ENCODE results near the gene EFNA5.
"Not testable (repeated sequence)": the region's sequence is repeated elsewhere in the genome, so short reads cannot be mapped to it uniquely, and the experiment has no call there.

EFNA5 gene

GRCh38 chr5:107517185-107518033, 153.3 kb downstream of the EFNA5 start:
- no peak for DNase-seq (ENCODE audit: low spot score)

GRCh38 chr5:107516452-107517184, 154.1 kb downstream of the EFNA5 start:
- DNase-seq (ENCODE audit: low spot score), result no peak

- DNase-seq (ENCODE audit: low spot score), result no peak
These were observed 155.1 kb downstream of the EFNA5 start for GRCh38 chr5:107515521-107516080.

- no peak for DNase-seq (ENCODE audit: low spot score)
These were observed 156.4 kb downstream of the EFNA5 start for GRCh38 chr5:107514305-107514704.

- no peak for DNase-seq (ENCODE audit: low spot score)
These were observed 157.2 kb downstream of the EFNA5 start for GRCh38 chr5:107513337-107514085.

- peak; percentile 62 for DNase-seq (ENCODE audit: low spot score)
These were observed 158.7 kb downstream of the EFNA5 start for GRCh38 chr5:107512029-107512428.

GRCh38 chr5:107510125-107510524, 160.6 kb downstream of the EFNA5 start:
- DNase-seq (ENCODE audit: low spot score), result no peak

GRCh38 chr5:107508097-107508496, 162.6 kb downstream of the EFNA5 start:
- no peak for DNase-seq (ENCODE audit: low spot score)

GRCh38 chr5:107505763-107506534, 164.8 kb downstream of the EFNA5 start:
- DNase-seq (ENCODE audit: low spot score), result no peak

- DNase-seq (ENCODE audit: low spot score), result no peak
These were observed 166.3 kb downstream of the EFNA5 start for GRCh38 chr5:107504424-107504823.

GRCh38 chr5:107502676-107503060, 168.1 kb downstream of the EFNA5 start:
- no peak for DNase-seq (ENCODE audit: low spot score)

GRCh38 chr5:107501965-107502675, 168.6 kb downstream of the EFNA5 start:
- DNase-seq (ENCODE audit: low spot score), result no peak

- no peak for DNase-seq (ENCODE audit: low spot score)
These were observed 169.9 kb downstream of the EFNA5 start for GRCh38 chr5:107500840-107501239.

- no peak for DNase-seq (ENCODE audit: low spot score)
These were observed 170.4 kb downstream of the EFNA5 start for GRCh38 chr5:107500347-107500746.

GRCh38 chr5:107499776-107500175, 171.0 kb downstream of the EFNA5 start:
- no peak for DNase-seq (ENCODE audit: low spot score)

- no peak for DNase-seq (ENCODE audit: low spot score)
These were observed 171.5 kb downstream of the EFNA5 start for GRCh38 chr5:107499237-107499636.

GRCh38 chr5:107496466-107496865, 174.3 kb downstream of the EFNA5 start:
- DNase-seq (ENCODE audit: low spot score), result no peak

- DNase-seq (ENCODE audit: low spot score), result not testable (repeated sequence)
These were observed 176.6 kb downstream of the EFNA5 start for GRCh38 chr5:107494129-107494528.

GRCh38 chr5:107487056-107487542, 183.6 kb downstream of the EFNA5 start:
- no peak for DNase-seq (ENCODE audit: low spot score)

GRCh38 chr5:107486489-107486888, 184.2 kb downstream of the EFNA5 start:
- DNase-seq (ENCODE audit: low spot score), result no peak

- no peak for DNase-seq (ENCODE audit: low spot score)
These were observed 185.6 kb downstream of the EFNA5 start for GRCh38 chr5:107485184-107485583.

Data from iPS-NIHi11 (cell line).